Measurements from ENCODE around the gene PLEKHG1. TPM values are rescaled to one million over a fixed set of nuclear protein-coding genes. Genes with fewer than 3 reads are reported as not detected.

The PLEKHG1 gene
- total and polyA plus RNA-seq, 7 donors, result 1.3 to 10.6 (median 4.2) TPM

GRCh38 chr6:150568560-150568959 is 31.1 kb upstream of the PLEKHG1 start:
- intact Hi-C loops (cut with DNase I), result no loop called here
- 93 to 95% (median 93%) methylated on average over 3 of the region's 3 CpGs for WGBS, 3 donors

GRCh38 chr6:150569161-150569560 is 30.5 kb upstream of the PLEKHG1 start:
- Histone ChIP-seq H3K4me3 (no peak overlapping the region), H3K36me3 (ENCODE audit: insufficient read depth in 1 of 2, low read depth in 1 of 2) (no peaks in the 10 kb centered on the region), H3K4me1 (no peaks in the 10 kb centered on the region), H3K27me3 (ENCODE audit: insufficient read depth in 3 of 3, low read length in 2 of 3) (peaks cover 0 to 1% (median under 1%) of the 10 kb centered on the region in 3 donors), H3K27ac (no peak overlapping the region), H3K9me3 (no peaks in the 10 kb centered on the region)
- intact Hi-C loops (cut with DNase I), result no loop called here
- TF ChIP-seq, protein P1, sequence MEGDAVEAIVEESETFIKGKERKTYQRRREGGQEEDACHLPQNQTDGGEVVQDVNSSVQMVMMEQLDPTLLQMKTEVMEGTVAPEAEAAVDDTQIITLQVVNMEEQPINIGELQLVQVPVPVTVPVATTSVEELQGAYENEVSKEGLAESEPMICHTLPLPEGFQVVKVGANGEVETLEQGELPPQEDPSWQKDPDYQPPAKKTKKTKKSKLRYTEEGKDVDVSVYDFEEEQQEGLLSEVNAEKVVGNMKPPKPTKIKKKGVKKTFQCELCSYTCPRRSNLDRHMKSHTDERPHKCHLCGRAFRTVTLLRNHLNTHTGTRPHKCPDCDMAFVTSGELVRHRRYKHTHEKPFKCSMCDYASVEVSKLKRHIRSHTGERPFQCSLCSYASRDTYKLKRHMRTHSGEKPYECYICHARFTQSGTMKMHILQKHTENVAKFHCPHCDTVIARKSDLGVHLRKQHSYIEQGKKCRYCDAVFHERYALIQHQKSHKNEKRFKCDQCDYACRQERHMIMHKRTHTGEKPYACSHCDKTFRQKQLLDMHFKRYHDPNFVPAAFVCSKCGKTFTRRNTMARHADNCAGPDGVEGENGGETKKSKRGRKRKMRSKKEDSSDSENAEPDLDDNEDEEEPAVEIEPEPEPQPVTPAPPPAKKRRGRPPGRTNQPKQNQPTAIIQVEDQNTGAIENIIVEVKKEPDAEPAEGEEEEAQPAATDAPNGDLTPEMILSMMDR (IDR thresholded peaks at IDR 0.05), result no peak
- DNase-seq (no peak), ATAC-seq (no peak)
- WGBS, 3 donors, result 91 to 98% (median 96%) methylated on average over 2 of the region's 2 CpGs

More at GRCh38 chr6:150568560-150568959, 31.1 kb upstream of the PLEKHG1 start:
- H3K9me3 ChIP-seq, result no peaks in the 10 kb centered on the region
- ATAC-seq (no peak), DNase-seq (no peak)
- TF ChIP-seq, protein P1 (IDR thresholded peaks at IDR 0.05), result no peak
- H3K36me3 ChIP-seq (ENCODE audit: insufficient read depth in 1 of 2, low read depth in 1 of 2), result no peaks in the 10 kb centered on the region
- H3K27ac ChIP-seq, result no peak overlapping the region
- H3K4me3 ChIP-seq, result no peak overlapping the region
- no peaks in the 10 kb centered on the region for H3K4me1 ChIP-seq
- H3K27me3 ChIP-seq (ENCODE audit: insufficient read depth in 3 of 3, low read length in 2 of 3), result peaks cover 0 to 1% (median 0%) of the 10 kb centered on the region in 3 donors

DNA sequence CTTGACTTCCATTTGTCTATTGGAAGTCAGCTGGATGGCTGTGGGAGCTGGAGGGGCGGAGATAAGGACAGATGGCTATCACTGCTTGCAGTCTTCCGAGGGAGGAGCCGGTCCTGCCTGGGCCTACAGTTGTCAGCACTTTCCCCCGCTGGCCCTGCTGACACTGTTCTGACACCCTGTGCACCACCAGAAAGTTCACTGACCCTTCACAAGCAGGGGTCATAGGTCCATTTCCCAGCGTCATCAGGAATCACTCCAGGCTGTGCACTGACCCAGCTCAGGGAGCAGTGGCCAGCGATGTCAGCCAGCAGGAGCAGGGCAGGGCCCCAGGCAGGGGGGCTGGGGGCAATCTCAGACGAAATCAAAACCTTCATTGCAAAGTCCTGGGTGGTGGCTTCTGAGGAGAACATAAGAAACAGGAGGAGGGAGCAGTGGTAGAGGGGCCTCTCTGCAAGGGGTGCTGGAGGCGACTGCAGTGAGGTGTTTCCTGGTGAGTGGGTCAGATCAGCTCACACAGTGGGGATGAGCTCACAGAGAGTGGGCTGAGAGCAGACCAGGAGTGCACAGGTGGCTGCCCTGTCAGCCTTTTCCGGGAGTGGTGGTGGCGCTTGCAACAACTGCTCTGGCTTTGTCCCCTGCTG is 26.5 kb upstream of the PLEKHG1 start:
- WGBS, 3 donors, result 39 to 51% (median 44%) methylated on average over 9 to 10 of the region's 10 CpGs
- Histone ChIP-seq H3K27me3 (ENCODE audit: insufficient read depth in 3 of 3, low read length in 2 of 3) (peaks cover 0 to 5% (median 0%) of the 10 kb centered on the region in 3 donors), H3K27ac (no peak overlapping the region), H3K36me3 (ENCODE audit: insufficient read depth in 1 of 2, low read depth in 1 of 2) (no peaks in the 10 kb centered on the region), H3K4me1 (no peaks in the 10 kb centered on the region), H3K4me3 (no peak overlapping the region), H3K9me3 (no peaks in the 10 kb centered on the region)
- ATAC-seq (no peak), DNase-seq (no peak)
- intact Hi-C loops (cut with DNase I), result no loop called here
- TF ChIP-seq, protein P1 (IDR thresholded peaks at IDR 0.05), result no peak

DNA sequence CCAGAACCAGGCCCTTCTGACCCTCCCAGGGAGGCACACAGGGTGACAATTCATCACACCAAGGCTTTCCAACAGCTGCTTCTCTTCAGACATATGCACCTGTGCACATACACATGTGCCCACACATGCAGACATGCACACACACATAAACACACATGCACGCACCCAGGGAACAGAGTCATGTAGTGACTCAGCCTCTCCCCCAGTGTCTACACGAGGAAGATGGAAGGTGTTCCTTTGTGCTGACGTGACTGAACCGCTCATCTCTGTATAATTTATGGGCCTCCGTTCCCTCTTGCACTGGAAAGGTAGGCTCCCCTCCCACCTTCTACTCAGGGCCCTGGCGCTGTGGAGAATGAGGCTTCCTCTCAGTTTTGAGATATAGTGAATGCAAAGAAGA is 23.8 kb upstream of the PLEKHG1 start:
- no peak for DNase-seq
- TF ChIP-seq, protein P1 (IDR thresholded peaks at IDR 0.05), result no peak
- ATAC-seq, result no peak
- Histone ChIP-seq H3K4me3 (no peak overlapping the region), H3K36me3 (ENCODE audit: insufficient read depth in 1 of 2, low read depth in 1 of 2) (no peaks in the 10 kb centered on the region), H3K27me3 (ENCODE audit: insufficient read depth in 3 of 3, low read length in 2 of 3) (peaks cover 0 to 5% (median 0%) of the 10 kb centered on the region in 3 donors), H3K9me3 (no peaks in the 10 kb centered on the region), H3K4me1 (no peaks in the 10 kb centered on the region), H3K27ac (no peak overlapping the region)
- intact Hi-C loops (cut with DNase I), result no loop called here
- WGBS, 3 donors, result 82 to 89% (median 87%) methylated on average over 6 of the region's 6 CpGs

Data from psoas muscle (tissue), 8 donors.